Osteoblast (primary cell): Measurements from ENCODE around the gene SALL3. TPM values are rescaled to one million over a fixed set of nuclear protein-coding genes. Genes with fewer than 3 reads are reported as not detected.

ENCODE experiments used
- DNase-seq: peaks from one replicate; pipeline ENCODE4 v3.0.0; 2011; ENCODE audit warnings: low spot score, mixed read lengths; ENCODE audit not compliant: insufficient read length; ENCODE audit errors: missing footprints
- H2AFZ ChIP-seq: 2 replicates; pipeline ENCODE4 v1.6.0; 2011; ENCODE audit warnings: mild to moderate bottlenecking, low read length
- H3K27ac ChIP-seq: 2 replicates; pipeline ENCODE4 v1.5.1; 2011; ENCODE audit warnings: mild to moderate bottlenecking, low read depth, low read length, moderate library complexity
- H3K27me3 ChIP-seq: 2 replicates; pipeline ENCODE4 v1.6.0; 2012; ENCODE audit warnings: mild to moderate bottlenecking, control low read depth, inconsistent platforms, low read length, moderate library complexity; ENCODE audit not compliant: insufficient read depth
- H3K36me3 ChIP-seq: 2 replicates; pipeline ENCODE4 v1.5.1; 2011; ENCODE audit warnings: mild to moderate bottlenecking, low read length, control low read depth, moderate library complexity; ENCODE audit not compliant: insufficient read depth
- H3K4me1 ChIP-seq: 2 replicates; pipeline ENCODE4 v1.5.1; 2011; ENCODE audit warnings: mild to moderate bottlenecking, low read length, control low read depth, moderate library complexity; ENCODE audit not compliant: insufficient read depth
- H3K4me2 ChIP-seq: 2 replicates; pipeline ENCODE4 v1.6.0; 2011; ENCODE audit warnings: mild to moderate bottlenecking, low read length; ENCODE audit not compliant: insufficient read depth
- H3K4me3 ChIP-seq: fragments of 200-600 bp; sonication (generic); 3 replicates; pipeline ENCODE4 v1.5.1; 2012; ENCODE audit warnings: mild to moderate bottlenecking, low read length, inconsistent platforms; ENCODE audit not compliant: insufficient read depth
- H3K79me2 ChIP-seq: 2 replicates; pipeline ENCODE4 v1.6.0; 2012; ENCODE audit warnings: mild to moderate bottlenecking, low read length, control low read depth, inconsistent platforms; ENCODE audit not compliant: insufficient read depth
- H3K9me3 ChIP-seq: 2 replicates; pipeline ENCODE4 v1.5.1; 2011; ENCODE audit warnings: low read depth, low read length, control low read depth
- H4K20me1 ChIP-seq: 2 replicates; pipeline ENCODE4 v1.6.0; 2012; ENCODE audit warnings: mild to moderate bottlenecking, low read length, control low read depth; ENCODE audit not compliant: insufficient read depth
- total RNA-seq: library from RNA; depleted of rRNA; stranded (reverse); fragments of >200 nt; gene quantifications from 2 replicates; pipeline ENCODE4 v1.2.3, GENCODE V29; 2012
- TF ChIP-seq, protein P1 (sequence below): IDR thresholded peaks from 2 replicates; pipeline ENCODE4 v1.5.1; 2011; ENCODE audit warnings: mild to moderate bottlenecking, low read depth, low read length, moderate library complexity; ENCODE audit errors: extremely low read depth

Gene SALL3
- total RNA-seq, 1 donor: not detected

DNA sequence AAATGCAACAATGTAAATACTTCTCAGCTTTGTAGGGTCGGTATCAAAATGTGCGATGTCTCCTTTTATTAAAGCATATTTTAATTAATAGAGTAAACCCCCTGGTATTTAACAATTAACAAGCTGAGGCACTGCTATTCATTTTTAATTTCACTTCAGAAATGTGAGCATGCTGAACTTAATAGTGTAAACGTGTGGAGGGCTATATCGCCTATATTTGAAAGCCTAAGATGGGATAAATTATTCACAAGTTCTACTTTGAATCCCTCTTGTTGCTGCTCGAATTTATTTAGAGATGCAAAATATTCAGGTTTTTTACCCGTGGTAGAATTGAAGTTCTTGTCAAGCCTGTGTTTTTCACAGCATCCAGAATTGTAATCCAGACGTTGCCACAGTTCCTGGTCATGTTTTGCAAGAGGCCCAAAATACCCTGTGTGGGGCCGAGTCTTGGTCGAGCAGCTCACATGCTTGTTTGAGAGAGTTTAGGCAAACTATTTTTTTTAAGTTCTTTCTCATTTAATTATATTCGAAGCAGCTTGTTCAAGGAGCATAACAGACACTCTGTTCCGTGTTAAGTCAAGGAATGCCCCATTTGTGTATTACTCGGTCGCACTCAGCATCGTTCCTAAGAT, 2.5 kb downstream of the SALL3 start:
- TF ChIP-seq, protein P1, sequence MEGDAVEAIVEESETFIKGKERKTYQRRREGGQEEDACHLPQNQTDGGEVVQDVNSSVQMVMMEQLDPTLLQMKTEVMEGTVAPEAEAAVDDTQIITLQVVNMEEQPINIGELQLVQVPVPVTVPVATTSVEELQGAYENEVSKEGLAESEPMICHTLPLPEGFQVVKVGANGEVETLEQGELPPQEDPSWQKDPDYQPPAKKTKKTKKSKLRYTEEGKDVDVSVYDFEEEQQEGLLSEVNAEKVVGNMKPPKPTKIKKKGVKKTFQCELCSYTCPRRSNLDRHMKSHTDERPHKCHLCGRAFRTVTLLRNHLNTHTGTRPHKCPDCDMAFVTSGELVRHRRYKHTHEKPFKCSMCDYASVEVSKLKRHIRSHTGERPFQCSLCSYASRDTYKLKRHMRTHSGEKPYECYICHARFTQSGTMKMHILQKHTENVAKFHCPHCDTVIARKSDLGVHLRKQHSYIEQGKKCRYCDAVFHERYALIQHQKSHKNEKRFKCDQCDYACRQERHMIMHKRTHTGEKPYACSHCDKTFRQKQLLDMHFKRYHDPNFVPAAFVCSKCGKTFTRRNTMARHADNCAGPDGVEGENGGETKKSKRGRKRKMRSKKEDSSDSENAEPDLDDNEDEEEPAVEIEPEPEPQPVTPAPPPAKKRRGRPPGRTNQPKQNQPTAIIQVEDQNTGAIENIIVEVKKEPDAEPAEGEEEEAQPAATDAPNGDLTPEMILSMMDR: no peak
- Histone ChIP-seq H3K79me2 (no peaks in the 10 kb centered on the region), H3K27ac (no peak overlapping the region), H3K4me1 (no peaks in the 10 kb centered on the region), H3K9me3 (peaks cover 2% of the 10 kb centered on the region), H4K20me1 (no peaks in the 10 kb centered on the region), H3K4me2 (no peak overlapping the region), H3K4me3 (no peak overlapping the region), H3K27me3 (peaks cover 71% of the 10 kb centered on the region), H2AFZ (no peak overlapping the region), H3K36me3 (no peaks in the 10 kb centered on the region)
- peak; percentile 62 for DNase-seq

DNA sequence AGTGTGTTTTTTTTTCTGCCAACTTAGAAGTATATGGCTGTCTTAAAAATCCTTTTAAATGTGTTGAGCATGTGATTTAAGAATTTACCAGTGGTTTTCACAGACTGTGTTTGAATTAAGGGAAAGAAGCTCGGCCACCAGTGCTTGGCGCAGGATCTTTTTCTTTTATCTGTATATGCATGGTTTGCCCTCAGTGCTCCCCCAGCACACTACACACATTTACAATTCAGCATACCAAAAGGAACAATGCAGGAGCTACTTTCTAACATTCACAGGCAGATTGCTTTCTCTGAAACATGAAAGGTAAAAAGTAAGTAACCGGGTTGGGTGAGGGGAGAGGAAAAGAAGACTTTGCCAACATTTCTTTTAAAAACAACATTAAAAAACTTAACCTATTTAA, 3.9 kb downstream of the SALL3 start:
- Histone ChIP-seq H3K27ac (no peak overlapping the region), H2AFZ (no peak overlapping the region), H4K20me1 (no peaks in the 10 kb centered on the region), H3K79me2 (no peaks in the 10 kb centered on the region), H3K27me3 (peaks cover 61% of the 10 kb centered on the region), H3K4me3 (no peak overlapping the region), H3K4me1 (no peaks in the 10 kb centered on the region), H3K4me2 (no peak overlapping the region), H3K9me3 (peaks cover 2% of the 10 kb centered on the region), H3K36me3 (no peaks in the 10 kb centered on the region)
- TF ChIP-seq, protein P1: no peak
- no peak for DNase-seq

DNA sequence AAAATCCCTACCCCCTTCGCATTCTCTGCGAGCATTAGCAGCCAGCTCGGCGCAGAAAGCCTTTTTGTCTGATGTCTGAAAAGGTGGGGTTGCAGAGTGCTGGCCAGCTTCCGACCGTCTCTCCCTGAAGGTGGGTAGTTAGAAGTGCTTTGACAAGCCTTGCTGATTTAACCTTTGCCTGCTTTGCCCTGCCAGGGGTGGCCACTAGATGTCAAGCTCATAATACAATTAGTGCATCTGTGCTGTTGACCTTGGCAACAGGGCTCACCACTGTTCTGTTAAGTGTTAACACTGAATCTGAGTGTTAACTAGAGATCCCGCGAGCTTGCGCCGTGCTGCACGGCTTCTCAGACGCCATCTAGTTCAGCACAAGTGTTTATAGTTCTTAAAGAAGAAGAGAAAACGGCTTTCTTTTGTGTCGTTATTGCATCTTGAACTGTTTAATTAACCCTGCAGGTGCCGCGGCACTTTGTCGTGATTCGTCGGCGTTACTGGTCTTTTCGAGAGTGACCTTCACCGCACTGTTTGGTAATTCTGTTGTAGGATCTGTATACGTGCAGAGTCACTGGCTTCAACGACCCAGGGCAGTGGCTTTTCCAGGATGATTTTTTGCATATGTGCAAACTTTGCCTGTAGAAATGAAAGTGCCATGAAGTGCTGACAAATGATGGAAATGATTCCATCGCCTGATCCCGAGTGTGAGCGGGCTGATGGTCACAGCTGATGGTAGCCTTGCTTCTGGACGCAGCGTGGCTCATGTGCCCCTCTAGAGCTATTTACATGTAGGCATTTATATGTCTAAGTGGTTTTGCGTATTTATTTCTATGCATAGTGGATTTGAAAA, 5.5 kb downstream of the SALL3 start:
- peaks cover 61% of the 10 kb centered on the region for H3K27me3 ChIP-seq
- no peaks in the 10 kb centered on the region for H3K36me3 ChIP-seq
- H3K9me3 ChIP-seq: peaks cover 2% of the 10 kb centered on the region
- no peak overlapping the region for H3K27ac ChIP-seq
- no peaks in the 10 kb centered on the region for H3K4me1 ChIP-seq
- TF ChIP-seq, protein P1: peak; percentile 14
- H3K79me2 ChIP-seq: no peaks in the 10 kb centered on the region
- peak; percentile 39 for DNase-seq
- no peak overlapping the region for H2AFZ ChIP-seq
- no peaks in the 10 kb centered on the region for H4K20me1 ChIP-seq
- no peak overlapping the region for H3K4me3 ChIP-seq
- peak overlapping the region; percentile 24 for H3K4me2 ChIP-seq

DNA sequence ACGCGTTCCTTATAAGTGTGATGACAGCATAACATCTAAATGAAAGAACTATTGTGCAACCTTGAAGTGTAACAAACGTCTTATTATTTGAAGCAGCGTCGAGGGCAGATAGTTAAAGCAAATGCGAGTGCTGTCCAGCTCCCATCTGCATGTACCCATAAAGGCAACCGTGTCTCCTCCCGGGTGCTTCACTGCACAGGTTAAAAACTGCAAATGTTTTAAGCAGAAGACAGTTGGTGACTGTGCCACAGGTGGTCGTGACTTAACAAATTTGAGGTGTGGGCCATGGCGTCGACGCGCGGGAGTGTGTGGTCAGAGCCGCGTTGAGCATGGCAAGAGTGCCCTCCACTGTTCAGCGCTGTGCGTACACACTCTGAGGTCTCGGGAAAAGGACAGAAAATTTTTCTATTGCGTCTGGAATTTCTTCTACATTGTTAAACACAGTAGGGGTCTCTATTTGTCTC, 6.4 kb downstream of the SALL3 start:
- no peaks in the 10 kb centered on the region for H3K4me1 ChIP-seq
- H3K4me2 ChIP-seq: no peak overlapping the region
- no peaks in the 10 kb centered on the region for H3K36me3 ChIP-seq
- no peak overlapping the region for H3K4me3 ChIP-seq
- TF ChIP-seq, protein P1: peak; percentile 32
- H3K79me2 ChIP-seq: no peaks in the 10 kb centered on the region
- no peak overlapping the region for H3K27ac ChIP-seq
- no peak overlapping the region for H2AFZ ChIP-seq
- H3K9me3 ChIP-seq: peaks cover 2% of the 10 kb centered on the region
- H3K27me3 ChIP-seq: peaks cover 56% of the 10 kb centered on the region
- DNase-seq: peak; percentile 48
- no peaks in the 10 kb centered on the region for H4K20me1 ChIP-seq
